Ishikawa (cell line): ENCODE data around the gene FIGLA.

Experiments
- CEBPB ChIP-seq: IDR thresholded peaks from 2 replicates; pipeline ENCODE4 v1.6.1; 2012
- CREB1 ChIP-seq: IDR thresholded peaks from 2 replicates; pipeline ENCODE4 v1.6.1; 2012; ENCODE audit warnings: low read depth
- EGR1 ChIP-seq: IDR thresholded peaks from 2 replicates; pipeline ENCODE4 v1.6.1; 2012
- EP300 ChIP-seq: IDR thresholded peaks from 2 replicates; pipeline ENCODE4 v1.6.1; 2012; ENCODE audit warnings: borderline replicate concordance
- FOXM1 ChIP-seq: IDR thresholded peaks from 2 replicates; pipeline ENCODE4 v1.6.1; 2012; ENCODE audit warnings: low read depth, borderline replicate concordance
- NFIC ChIP-seq: IDR thresholded peaks from 2 replicates; pipeline ENCODE4 v1.6.1; 2012
- RAD21 ChIP-seq: IDR thresholded peaks from 2 replicates; pipeline ENCODE4 v1.6.1; 2012; ENCODE audit warnings: low read depth
- TAF1 ChIP-seq: IDR thresholded peaks from 2 replicates; pipeline ENCODE4 v1.6.1; 2012; ENCODE audit warnings: low read depth, mild to moderate bottlenecking
- TCF12 ChIP-seq: IDR thresholded peaks from 2 replicates; pipeline ENCODE4 v1.6.1; 2012; ENCODE audit warnings: low read depth
- TEAD4 ChIP-seq: IDR thresholded peaks from 2 replicates; pipeline ENCODE4 v1.6.1; 2012
- YY1 ChIP-seq: IDR thresholded peaks from 2 replicates; pipeline ENCODE4 v1.6.1; 2012; ENCODE audit warnings: low read depth
- ZBTB7A ChIP-seq: IDR thresholded peaks from 2 replicates; pipeline ENCODE4 v1.6.1; 2012; ENCODE audit warnings: low read depth
- TF ChIP-seq, protein P1 (sequence below): IDR thresholded peaks from 2 replicates; pipeline ENCODE4 v1.6.1; 2012; ENCODE audit warnings: low read depth, mild to moderate bottlenecking
- TF ChIP-seq, protein P2 (sequence below): IDR thresholded peaks from 2 replicates; pipeline ENCODE4 v1.6.1; 2012
- TF ChIP-seq, protein P3 (sequence below): IDR thresholded peaks from 2 replicates; pipeline ENCODE4 v1.6.1; 2012

FIGLA gene

DNA sequence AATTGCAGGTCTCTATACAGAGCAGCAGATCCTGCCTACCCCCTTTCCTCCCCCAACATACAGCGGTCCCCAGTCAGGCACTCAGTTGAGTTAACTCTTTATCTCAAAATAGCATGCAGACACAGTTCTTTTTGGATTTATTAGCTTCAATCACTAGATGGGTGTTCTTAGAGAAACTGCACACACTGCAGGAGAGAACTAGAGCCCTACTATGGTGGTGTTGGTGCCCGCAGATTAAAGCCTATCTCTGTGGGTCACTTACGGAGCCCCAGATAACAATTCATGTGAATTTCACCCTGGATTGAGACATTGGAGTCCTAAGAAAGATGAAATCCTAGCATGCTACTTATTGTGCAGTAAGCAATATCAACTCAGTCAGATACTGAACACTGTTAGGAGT lies 34.3 kb downstream of the FIGLA start:
- no peak for TF ChIP-seq TEAD4
- TF ChIP-seq NFIC, result no peak
- TF ChIP-seq, protein P1, sequence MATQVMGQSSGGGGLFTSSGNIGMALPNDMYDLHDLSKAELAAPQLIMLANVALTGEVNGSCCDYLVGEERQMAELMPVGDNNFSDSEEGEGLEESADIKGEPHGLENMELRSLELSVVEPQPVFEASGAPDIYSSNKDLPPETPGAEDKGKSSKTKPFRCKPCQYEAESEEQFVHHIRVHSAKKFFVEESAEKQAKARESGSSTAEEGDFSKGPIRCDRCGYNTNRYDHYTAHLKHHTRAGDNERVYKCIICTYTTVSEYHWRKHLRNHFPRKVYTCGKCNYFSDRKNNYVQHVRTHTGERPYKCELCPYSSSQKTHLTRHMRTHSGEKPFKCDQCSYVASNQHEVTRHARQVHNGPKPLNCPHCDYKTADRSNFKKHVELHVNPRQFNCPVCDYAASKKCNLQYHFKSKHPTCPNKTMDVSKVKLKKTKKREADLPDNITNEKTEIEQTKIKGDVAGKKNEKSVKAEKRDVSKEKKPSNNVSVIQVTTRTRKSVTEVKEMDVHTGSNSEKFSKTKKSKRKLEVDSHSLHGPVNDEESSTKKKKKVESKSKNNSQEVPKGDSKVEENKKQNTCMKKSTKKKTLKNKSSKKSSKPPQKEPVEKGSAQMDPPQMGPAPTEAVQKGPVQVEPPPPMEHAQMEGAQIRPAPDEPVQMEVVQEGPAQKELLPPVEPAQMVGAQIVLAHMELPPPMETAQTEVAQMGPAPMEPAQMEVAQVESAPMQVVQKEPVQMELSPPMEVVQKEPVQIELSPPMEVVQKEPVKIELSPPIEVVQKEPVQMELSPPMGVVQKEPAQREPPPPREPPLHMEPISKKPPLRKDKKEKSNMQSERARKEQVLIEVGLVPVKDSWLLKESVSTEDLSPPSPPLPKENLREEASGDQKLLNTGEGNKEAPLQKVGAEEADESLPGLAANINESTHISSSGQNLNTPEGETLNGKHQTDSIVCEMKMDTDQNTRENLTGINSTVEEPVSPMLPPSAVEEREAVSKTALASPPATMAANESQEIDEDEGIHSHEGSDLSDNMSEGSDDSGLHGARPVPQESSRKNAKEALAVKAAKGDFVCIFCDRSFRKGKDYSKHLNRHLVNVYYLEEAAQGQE, result no peak

DNA sequence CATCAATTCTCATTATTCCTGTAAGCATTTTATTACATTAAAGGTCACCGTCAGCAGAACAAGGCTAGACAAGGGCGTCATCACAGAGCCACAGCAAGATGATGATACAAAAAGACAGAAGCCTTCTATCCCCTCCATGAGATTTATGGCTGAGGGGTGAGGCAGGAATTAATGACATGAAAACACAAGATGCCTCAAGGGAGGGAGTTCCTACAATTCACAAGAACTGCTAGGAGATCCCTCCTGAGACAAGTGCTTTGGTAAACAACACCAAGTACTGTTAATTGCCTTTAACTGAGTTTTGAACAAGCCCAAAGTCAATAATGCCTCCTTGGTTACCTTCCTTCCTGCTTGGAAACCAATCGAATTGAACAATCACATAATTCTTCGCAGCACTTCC lies 36.5 kb downstream of the FIGLA start:
- TF ChIP-seq RAD21 (no peak), TEAD4 (no peak), CEBPB (no peak), TCF12 (no peak), EP300 (no peak), TAF1 (no peak), CREB1 (no peak)
- TF ChIP-seq, protein P2, sequence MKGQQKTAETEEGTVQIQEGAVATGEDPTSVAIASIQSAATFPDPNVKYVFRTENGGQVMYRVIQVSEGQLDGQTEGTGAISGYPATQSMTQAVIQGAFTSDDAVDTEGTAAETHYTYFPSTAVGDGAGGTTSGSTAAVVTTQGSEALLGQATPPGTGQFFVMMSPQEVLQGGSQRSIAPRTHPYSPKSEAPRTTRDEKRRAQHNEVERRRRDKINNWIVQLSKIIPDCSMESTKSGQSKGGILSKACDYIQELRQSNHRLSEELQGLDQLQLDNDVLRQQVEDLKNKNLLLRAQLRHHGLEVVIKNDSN, result no peak
- TF ChIP-seq, protein P3, sequence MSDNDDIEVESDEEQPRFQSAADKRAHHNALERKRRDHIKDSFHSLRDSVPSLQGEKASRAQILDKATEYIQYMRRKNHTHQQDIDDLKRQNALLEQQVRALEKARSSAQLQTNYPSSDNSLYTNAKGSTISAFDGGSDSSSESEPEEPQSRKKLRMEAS, result no peak

DNA sequence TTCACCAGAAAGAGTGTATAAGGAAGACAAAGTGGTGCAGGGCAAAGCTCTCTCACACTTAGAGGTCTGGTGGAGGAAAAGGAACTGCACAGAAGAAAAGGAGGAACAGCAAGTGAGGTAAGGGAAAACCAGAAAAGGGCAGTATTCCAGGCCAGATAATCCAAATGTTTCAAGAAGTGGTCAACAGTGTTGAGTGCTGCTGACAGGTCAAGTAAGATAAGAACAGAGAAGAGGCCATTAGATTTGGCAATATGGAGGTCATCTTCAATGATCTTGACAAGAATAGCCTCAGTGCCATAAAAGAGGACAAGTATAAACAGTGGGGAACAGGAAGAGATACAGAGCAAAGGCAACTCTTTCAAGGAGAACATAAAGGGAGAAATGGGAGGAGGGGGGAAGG lies 37.4 kb downstream of the FIGLA start:
- TF ChIP-seq CREB1 (no peak), TAF1 (no peak)

DNA sequence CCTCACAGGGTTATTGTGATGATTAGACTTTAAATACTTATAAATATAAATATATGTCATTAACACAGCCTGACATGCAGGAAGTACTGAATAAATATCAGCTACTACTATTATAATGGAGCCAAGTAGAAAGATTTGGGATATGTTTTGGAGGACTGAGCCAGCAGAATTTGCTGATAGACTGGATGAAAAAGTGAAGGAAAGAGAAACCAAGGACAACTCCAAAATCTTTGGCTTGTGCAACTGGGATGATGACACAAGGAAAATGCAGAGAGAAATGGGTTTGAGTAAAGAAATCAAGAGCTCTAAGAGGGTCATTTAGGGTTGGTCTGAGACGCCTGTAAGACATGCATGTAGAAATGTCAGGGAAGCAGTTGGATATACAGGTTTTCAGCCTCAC lies 38.0 kb downstream of the FIGLA start:
- TF ChIP-seq, protein P3, result no peak
- TF ChIP-seq, protein P2, result no peak

DNA sequence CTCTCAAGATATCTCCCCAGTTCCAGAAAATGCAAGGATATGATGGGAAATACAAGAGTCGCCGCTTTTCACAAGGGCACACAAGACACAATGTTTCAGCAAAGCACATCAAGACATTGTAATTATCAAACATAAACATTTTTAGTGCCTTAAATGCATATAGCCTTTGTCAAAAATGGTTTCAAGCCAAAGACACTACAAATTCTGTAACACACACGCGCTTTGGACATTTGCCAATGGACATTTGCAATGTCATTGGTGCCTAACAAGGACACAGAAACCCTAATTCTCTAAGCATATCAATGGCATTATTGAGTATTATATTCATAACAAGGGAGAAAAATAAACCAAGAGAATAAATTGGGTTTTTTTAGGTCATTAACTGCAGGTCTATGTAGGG lies 38.6 kb downstream of the FIGLA start:
- no peak for TF ChIP-seq ZBTB7A
- no peak for TF ChIP-seq CEBPB

DNA sequence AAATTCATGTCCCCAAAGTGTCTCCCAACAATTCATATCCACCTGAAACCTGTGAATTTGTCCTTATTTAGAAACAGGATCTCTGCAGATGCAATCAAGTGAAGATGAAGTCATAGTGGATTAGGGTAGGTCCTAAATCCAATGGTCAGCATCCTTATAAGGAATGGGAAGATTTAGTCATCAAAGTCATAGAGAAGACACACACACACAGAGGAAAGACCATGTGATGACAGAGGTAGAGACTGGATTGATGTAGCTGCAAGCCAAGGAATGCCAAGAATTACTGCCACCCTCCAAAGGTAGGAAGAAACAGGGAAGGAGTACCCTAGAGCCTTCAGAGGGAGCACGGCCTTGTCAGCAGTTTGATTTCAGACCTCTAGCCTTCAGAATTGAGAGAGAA lies 40.1 kb downstream of the FIGLA start:
- no peak for TF ChIP-seq FOXM1
- no peak for TF ChIP-seq EP300
- no peak for TF ChIP-seq TCF12
- no peak for TF ChIP-seq YY1
- TF ChIP-seq ZBTB7A, result no peak
- TF ChIP-seq CREB1, result no peak
- TF ChIP-seq, protein P2, result no peak
- no peak for TF ChIP-seq TAF1
- TF ChIP-seq, protein P1, result no peak
- no peak for TF ChIP-seq TEAD4
- TF ChIP-seq, protein P3, result no peak
- TF ChIP-seq CEBPB, result no peak
- no peak for TF ChIP-seq RAD21
- TF ChIP-seq NFIC, result no peak
- no peak for TF ChIP-seq EGR1

DNA sequence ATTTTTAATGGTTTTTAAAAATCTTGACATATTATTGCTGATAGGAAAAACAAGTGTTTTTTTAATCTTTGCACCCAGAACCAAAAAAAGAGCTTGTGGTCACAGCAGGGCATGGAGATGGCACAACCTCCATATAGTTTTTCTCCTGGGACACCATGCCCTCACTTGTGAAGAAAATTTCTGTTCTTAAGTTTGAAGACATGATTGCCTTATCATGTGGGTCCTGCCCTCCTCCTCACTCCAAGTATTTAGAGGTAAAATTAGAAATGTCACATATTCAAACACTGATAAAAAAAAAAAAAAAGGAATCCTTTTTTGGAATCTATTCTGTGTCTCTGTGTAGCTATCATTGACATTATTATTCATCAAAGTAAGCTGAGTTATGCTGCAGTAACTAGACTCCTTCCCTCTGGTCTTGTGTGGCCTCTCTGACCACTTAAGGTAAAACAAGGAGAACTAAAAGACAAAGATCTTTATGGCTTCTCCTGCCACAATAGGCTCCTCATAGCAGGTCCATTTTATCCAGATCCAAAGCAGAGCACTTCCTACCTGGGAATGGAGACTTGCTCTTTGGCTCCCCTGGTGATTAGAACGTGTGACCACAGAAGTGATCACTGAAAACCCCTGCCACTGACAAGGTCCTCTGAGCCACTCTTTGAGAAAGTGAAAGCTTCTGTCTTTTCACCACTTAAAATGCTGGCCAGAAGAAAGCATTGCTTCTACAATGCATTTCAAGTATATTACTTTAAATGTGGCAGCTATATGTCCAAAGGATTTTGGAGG lies 42.2 kb downstream of the FIGLA start:
- TF ChIP-seq TCF12 (no peak), RAD21 (no peak), FOXM1 (no peak), CEBPB (no peak), YY1 (no peak), TEAD4 (no peak), NFIC (no peak), EP300 (no peak), TAF1 (no peak), EGR1 (no peak)
- TF ChIP-seq, protein P2, result no peak
- TF ChIP-seq, protein P1, result no peak
- TF ChIP-seq, protein P3, result no peak
